Measurements from ENCODE around the gene FOXD1. TPM values are rescaled to one million over a fixed set of nuclear protein-coding genes. Genes with fewer than 3 reads are reported as not detected.

Gene FOXD1
- total RNA-seq, 1 donor from 2014 or later: 0.09 TPM

DNA sequence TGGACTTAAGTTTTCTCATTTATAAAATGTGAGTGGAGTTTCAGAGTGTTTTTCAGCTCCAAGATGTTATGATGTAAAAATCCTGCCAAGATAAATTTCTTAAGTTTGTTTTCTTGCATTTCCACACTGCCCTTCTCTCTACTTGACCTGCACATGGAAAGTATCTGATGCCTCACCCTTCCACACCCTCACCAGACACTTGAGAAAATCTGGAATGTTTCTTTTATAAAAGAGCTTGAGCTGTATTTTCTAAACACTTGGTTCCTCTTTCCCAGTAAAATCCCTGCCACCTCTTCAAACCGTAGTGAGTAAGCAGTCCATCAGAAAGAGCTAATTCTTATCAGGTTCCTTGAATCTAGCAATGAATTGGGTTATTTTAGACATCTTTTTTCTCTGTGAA lies 42.9 kb downstream of the FOXD1 start:
- Mint-ChIP-seq H3K4me3 (no peak overlapping the region), H3K9me3 (no peaks in the 10 kb centered on the region), H3K36me3 (no peaks in the 10 kb centered on the region), H3K27me3 (ENCODE audit: low read depth) (peaks cover 13% of the 10 kb centered on the region), H3K27ac (no peak overlapping the region), H3K4me1 (peaks cover 3% of the 10 kb centered on the region)
- no peak for DNase-seq (ENCODE audit: low spot score in 2 of 2, unreplicated experiment in 2 of 2)
- no peak for TF ChIP-seq CTCF (IDR thresholded peaks at IDR 0.05; ENCODE audit: unreplicated experiment)

GRCh38 chr5:73399775-73400174 lies 48.8 kb downstream of the FOXD1 start:
- Mint-ChIP-seq H3K27me3 (ENCODE audit: low read depth) (peaks cover 22% of the 10 kb centered on the region), H3K4me1 (no peaks in the 10 kb centered on the region)

More at GRCh38 chr5:73399775-73400174, 48.8 kb downstream of the FOXD1 start:
- Mint-ChIP-seq H3K27ac (no peak overlapping the region), H3K9me3 (no peaks in the 10 kb centered on the region), H3K36me3 (no peaks in the 10 kb centered on the region), H3K4me3 (no peak overlapping the region)
- TF ChIP-seq CTCF (IDR thresholded peaks at IDR 0.05; ENCODE audit: unreplicated experiment): no peak
- no peak for DNase-seq (ENCODE audit: low spot score in 2 of 2, unreplicated experiment in 2 of 2)

Other genes starting within 250 kb of the FOXD1 start
- 641 to 666 TPM (median 655 TPM) in 3 replicates for gene BTF3, start 49.7 kb upstream of the FOXD1 start, total RNA-seq
- gene ANKRA2, start 116.9 kb upstream of the FOXD1 start, total RNA-seq: 28.9 to 35.5 TPM (median 34.0 TPM) in 3 replicates
- 24.7 to 29.7 TPM (median 26.9 TPM) in 3 replicates for gene UTP15, start 117.0 kb upstream of the FOXD1 start, total RNA-seq
- gene ARHGEF28, start 177.4 kb upstream of the FOXD1 start, total RNA-seq: 0.22 to 0.40 TPM (median 0.29 TPM) in 3 replicates

Measured in mesothelial cell of epicardium (in vitro differentiated cells).